NCI-H1417 treated with DMSO at 0.1 percent for 48 hours (cell line): ENCODE results near the gene NOL6.
"Not testable (repeated sequence)": the region's sequence is repeated elsewhere in the genome, so short reads cannot be mapped to it uniquely, and the experiment has no call there.

Experiments
- DNase-seq: peaks from one replicate; lab custom pipeline; 2025; lab: John Stamatoyannopoulos, UW

Gene NOL6

DNA sequence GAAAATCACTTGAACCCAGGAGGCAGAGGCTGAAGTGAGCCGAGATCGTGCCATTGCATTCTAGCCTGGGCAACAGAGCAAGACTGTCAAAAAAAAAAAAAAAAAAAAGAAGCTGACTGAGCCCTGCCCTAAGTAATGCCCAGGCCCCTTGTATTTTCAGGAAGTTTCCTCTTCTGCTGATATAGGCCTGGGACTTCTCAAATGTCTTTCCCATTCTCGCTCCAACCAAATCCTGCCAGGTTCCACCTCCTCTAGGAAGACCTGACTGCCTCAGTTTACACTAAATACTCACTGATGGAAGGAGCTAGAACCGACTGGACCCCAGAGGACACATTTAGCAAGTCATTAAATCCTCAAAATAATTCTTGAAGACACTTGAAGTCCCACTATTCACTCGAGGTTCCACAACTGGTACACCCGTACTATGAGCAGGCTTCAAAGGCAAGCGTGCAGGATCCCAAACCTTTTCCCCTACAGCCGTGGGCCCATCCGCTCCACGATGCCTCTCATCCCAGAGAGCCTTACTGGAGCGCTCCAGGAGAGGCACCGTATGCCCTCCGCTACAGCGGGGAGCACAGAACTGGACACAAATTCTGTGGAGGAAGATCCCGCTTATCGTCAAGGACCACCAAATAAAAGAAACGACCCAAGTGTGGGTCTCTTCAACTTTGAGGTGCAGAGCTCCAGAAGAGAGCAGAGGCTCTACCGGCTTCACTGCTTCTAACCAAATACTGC, 676 bp downstream of the NOL6 start:
- DNase-seq, result no peak

DNA sequence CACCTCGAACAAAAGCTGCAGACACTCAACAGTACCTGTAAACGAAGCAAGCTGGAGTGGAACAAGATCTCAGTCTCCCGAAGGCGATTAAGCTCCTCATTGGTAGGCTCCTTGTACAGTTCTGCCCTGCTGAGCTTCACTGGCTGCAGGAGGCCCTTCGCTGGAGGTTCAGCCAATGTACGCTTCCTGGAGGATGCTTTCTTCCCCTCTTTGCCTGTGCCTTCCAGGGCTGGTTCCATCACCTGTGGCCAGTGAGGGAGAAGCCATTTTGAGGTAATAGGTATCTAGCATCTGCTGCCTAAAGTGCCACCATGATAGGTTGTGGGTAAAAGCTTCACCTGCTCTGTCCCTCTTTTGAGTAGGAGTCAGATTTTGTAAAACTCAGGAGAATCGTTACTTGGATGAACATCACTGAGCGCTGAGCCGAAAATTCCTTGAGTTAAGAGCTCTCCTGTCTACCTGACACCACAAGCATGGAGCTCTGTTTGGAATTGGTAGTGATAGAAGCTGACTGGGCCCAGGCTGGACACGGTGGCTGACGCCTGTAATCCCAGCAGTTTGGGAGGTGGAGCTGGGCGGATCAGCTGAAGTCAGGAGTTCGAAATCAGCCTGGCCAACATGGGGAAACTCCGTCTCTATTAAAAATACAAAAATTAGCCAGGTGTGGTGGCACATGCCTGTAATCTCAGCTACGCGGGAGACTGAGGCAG, 1.4 kb downstream of the NOL6 start:
- no peak for DNase-seq

GRCh38 chr9:33471361-33471760, 2.4 kb downstream of the NOL6 start:
- DNase-seq, result no peak

GRCh38 chr9:33469891-33470290, 3.8 kb downstream of the NOL6 start:
- no peak for DNase-seq

- DNase-seq, result no peak
These were observed 4.7 kb downstream of the NOL6 start for GRCh38 chr9:33468797-33469621.

DNA sequence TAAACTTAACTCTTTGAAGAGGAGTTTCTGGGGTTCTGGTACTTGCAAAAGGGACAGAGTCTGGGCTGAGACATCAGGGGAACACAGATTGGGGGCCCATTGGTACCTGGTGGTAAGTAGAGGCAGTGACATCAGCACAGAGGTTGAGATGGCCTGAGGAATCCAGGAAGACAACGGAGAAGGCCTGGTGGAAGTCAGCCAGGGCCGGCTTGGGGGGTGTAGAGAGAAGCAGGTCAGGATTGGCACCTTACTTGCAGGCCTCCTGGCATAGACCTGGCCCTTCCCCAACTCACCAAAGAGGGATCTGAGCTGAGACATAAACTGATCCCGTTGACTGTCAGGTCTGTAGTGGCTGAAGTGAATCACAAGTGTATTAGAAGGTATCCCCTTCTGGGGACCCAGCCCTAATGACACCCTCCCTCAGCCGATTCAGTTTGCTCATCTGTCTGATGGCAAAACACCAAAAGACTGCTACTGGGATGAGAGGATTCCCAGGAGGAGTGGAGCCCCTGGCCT, 5.5 kb downstream of the NOL6 start:
- no peak for DNase-seq

- no peak for DNase-seq
These were observed 6.2 kb downstream of the NOL6 start for GRCh38 chr9:33467526-33467925.

DNA sequence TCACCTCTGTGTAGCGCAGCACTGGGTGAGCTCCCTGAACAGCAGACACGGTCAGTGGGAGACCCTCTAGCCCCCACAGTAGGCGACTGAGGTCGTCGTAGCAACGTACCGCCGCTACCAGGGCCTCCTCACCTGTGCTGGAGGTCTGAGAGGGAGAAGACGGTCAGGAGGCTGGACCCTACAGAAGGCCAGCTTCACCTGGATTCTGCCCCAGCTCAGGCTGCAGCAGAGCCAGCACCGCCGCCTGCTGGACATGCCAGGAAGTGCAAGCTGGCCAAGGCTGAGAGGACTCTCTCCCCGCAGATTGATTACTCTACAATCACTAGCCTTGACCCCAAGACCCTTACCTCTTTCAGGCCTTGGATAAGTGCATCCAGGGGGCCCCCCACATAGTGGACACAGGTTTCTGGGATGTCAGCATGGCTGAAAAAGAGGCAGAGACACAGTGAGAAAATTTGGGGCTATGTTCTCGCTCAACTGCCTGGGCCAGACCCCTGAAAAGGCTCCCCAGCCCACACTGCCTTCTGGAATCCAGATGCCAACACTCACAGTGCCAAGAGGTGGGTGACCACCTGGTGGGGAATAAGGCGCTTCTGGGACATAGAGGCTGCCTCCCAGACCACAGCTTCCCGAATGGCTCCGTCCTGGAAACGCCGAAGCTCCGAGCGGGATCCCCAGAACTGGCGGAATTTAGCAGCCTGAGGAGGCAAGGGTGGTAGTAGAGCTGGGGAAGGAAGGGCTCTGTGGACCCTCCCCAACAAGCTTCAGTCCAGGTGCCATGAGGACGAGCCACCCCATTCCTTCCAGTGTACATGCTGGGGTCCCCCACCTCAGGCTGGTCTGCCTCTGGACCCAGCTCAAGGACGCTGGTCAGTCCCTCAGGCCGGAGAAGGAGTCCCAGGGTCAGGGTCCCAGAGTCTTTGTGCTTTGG, 6.9 kb downstream of the NOL6 start:
- DNase-seq, result no peak

- DNase-seq, result no peak
These were observed 7.8 kb downstream of the NOL6 start for GRCh38 chr9:33465596-33466564.

DNA sequence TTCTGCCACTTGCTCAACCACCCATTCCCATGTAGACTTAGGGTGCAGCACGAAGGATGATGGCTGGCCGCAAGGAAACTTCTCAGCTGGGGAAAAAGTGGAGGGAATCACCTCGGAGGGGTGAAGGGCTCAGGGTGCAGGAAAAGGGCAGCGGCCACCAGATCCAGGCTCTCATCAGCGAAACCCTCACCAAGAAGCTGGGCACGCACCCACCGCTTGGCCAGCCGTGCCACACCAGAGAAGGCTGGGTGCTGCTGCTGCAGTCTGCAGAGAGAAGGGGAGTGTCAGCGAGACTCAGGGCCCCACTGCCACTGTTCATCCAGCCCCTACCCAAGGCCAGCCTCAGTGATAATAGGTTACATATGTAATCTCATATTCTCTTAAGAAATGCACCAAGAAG, 8.6 kb downstream of the NOL6 start:
- DNase-seq, result no peak

DNA sequence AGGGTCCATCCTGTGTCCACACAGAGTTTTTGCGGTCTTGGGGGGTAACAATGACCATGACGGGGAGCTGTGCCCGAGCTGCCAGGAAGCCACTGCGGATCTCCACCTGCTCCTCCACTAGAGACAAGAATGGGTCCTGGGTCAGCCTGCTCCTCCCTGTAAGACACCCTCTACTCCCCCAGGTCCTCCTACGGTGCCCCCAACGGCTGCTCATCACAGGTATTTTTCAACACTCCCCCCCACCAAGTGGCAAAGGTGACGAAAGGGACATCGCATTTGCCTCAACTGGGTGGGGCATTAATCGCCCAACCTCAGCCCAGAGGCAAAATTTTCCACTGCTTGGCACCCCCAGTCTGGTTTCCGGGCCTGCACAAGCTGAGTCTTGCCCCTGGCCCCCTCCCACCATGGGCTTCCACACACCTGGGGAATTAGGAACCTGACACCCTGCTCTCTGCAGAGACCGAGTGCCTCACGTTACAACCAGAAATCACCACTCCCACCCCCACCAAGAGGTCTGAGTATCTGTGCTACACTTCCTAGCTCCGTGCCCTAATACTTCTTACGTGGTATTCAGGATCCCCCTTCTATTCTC, 9.6 kb downstream of the NOL6 start:
- DNase-seq, result no peak

DNA sequence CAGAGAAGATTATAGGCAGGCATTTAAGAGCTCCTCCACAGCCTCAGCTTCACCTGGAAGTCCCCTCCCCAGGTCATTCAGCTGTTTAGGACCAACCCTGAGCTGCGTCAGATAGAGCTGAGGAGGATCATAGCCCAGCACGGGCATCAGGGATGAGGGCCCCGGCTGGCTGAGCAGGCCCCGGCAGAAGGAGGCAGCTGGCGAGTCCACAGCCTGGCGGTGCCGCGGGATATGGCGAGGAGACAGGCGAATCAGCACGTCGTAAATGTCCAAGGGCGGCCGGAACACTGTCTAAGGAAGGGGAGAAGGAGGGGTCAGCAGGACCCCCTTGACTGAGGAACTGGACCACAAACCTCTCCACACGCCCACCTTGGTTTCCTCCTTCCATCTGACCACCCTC, 10.6 kb downstream of the NOL6 start:
- no peak for DNase-seq

GRCh38 chr9:33461492-33461891, 12.2 kb downstream of the NOL6 start:
- no peak for DNase-seq

- DNase-seq, result no peak
These were observed 12.9 kb downstream of the NOL6 start for GRCh38 chr9:33460854-33461253.

DNA sequence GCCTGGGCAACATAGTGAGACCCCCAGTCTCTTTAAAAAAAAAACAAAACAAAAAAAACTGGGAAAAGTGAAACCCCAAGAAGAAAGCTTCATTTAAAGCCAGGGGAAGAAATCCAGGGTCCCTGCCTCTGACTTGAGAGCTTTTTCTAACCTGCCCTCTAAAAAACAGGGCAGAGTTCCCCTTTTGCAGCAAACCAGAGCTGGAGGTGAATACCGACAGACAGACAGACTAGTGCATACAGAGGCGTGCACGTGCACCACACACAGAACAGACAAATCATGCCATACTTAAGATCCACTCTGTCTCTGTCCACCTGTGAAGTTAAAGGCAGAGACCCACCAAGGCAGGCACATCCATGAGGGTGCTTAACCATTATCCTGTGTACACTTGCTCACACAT, 14.6 kb downstream of the NOL6 start:
- DNase-seq, result no peak

GRCh38 chr9:33458444-33458843, 15.3 kb downstream of the NOL6 start:
- no peak for DNase-seq

DNA sequence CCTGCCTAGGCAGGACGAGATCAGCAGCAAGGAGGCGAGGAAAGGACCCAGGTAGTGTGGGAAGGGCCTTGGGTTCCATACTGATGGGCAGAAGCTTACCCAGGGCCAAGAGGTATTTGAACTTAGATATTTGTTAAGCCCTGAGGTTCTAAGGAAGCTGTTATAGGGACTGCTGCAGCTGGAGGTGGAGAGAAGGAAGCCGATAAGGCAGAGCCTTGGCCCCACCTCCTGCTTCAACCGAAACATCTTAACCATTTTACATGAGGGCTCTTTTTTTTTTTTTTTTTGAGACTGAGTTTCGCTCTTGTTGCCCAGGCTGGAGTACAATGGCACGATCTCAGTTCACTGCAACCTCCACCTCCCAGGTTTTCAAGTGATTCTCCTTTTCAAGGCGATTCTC, 17.8 kb downstream of the NOL6 start:
- DNase-seq, result no peak

DNA sequence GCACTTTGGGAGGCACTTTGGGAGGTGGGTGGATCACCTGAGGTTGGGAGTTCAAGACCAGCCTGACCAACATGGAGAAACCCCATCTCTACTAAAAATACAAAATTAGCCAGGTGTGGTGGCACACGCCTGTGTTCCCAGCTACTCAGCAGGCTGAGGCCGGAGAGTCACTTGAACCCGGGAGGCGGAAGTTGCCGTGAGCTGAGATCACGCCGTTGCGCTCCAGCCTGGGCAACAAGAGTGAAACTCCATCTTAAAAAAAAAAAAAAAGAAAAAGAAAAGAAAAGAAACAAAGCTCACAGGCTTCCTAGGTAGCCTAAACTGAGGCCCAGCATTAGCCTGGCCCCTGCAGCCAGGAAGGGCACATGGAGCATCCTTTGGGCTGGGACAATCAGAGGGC, 18.3 kb downstream of the NOL6 start:
- not testable (repeated sequence) for DNase-seq

GRCh38 chr9:33454661-33455026, 19.1 kb downstream of the NOL6 start:
- not testable (repeated sequence) for DNase-seq
